ENCODE measurements around the gene PITPNC1. TPM values are rescaled to one million over a fixed set of nuclear protein-coding genes. Genes with fewer than 3 reads are reported as not detected.

The PITPNC1 gene
- total and polyA plus RNA-seq, 2 of the 13 experiments (the other 11 are each of a cell fraction or from before 2014, with no cell fraction given) = 4.1 to 5.7 TPM

DNA sequence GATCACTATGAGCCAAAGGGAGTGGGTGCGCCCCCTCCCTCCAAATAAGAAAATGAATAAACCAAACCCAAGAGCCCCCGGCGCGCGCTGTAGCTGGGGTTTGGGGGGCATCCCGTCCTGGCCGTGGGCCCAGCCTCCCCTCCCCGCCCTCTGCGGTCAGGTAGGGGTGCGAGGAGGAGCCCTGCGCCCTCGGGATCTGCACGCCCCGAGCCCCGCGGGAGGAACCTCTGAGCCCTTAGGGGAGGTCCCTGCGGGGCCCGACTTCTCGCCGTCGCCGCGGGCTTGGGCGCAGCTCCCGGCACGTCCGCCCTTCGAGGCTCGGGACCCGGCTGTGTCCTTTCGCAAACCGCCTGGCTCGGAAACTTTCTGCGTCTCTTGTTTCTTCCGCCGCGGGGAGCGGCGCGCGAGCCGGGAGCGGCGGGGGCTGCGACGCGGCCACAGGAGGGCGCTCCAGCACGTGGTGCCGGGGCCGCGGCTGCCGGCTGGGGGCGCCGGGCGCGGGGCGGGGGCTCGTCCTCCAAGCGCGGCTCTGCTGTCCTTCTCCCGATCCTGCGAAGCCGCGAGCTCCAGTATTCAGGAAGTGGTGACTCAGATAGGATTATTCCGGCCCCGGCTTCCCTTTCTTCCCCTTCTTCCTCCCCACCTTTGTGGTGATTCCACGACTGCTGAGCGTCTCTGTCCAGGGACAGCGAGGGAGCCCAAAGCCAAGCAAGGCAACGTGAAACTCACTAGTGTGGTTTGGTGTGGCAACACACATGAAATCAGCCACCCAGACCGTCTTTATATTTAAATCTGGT lies 1.6 kb downstream of the PITPNC1 start (continued):
- no peak for TF ChIP-seq ZNF496 (CRISPR knock-in tag; IDR thresholded peaks at IDR 0.05; ENCODE audit: insufficient replicate concordance)
- TF ChIP-seq ZNF75D (CRISPR knock-in tag; IDR thresholded peaks at IDR 0.05; ENCODE audit: borderline replicate concordance) = no peak
- TF ChIP-seq NFIB (CRISPR knock-in tag; IDR thresholded peaks at IDR 0.05; ENCODE audit: borderline replicate concordance) = no peak
- no peak for TF ChIP-seq SRF (IDR thresholded peaks at IDR 0.05; ENCODE audit: low read depth, low read length)
- no peak for TF ChIP-seq FOXO1 (CRISPR knock-in tag; IDR thresholded peaks at IDR 0.05)
- TF ChIP-seq HDAC6 (IDR thresholded peaks at IDR 0.05; ENCODE audit: low read depth, low read length) = no peak
- TF ChIP-seq RAD21 (CRISPR knock-in tag; IDR thresholded peaks at IDR 0.05) = peak; percentile 89
- no peak for TF ChIP-seq FOSL1 (CRISPR knock-in tag; IDR thresholded peaks at IDR 0.05; ENCODE audit: borderline replicate concordance)
- no peak for TF ChIP-seq ZNF451 (CRISPR knock-in tag; IDR thresholded peaks at IDR 0.05)
- no peak for TF ChIP-seq ZBTB3 (CRISPR knock-in tag; IDR thresholded peaks at IDR 0.05; ENCODE audit: borderline replicate concordance, low read depth)
- no peak for TF ChIP-seq ZNF30 (CRISPR knock-in tag; IDR thresholded peaks at IDR 0.05)
- TF ChIP-seq, protein P1, sequence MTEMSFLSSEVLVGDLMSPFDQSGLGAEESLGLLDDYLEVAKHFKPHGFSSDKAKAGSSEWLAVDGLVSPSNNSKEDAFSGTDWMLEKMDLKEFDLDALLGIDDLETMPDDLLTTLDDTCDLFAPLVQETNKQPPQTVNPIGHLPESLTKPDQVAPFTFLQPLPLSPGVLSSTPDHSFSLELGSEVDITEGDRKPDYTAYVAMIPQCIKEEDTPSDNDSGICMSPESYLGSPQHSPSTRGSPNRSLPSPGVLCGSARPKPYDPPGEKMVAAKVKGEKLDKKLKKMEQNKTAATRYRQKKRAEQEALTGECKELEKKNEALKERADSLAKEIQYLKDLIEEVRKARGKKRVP (CRISPR knock-in tag; IDR thresholded peaks at IDR 0.05) = no peak
- peak; percentile 72; the same call in 1 of the 2 replicates for TF ChIP-seq ZBTB7B (CRISPR knock-in tag; IDR thresholded peaks at IDR 0.05)
- TF ChIP-seq ZNF557 (CRISPR knock-in tag; IDR thresholded peaks at IDR 0.05) = no peak
- no peak; the same call in 1 of the 2 replicates for TF ChIP-seq AHR (CRISPR knock-in tag; IDR thresholded peaks at IDR 0.05)
- peak; percentile 85; the same call in 1 of the 2 replicates for TF ChIP-seq NRL (CRISPR knock-in tag; IDR thresholded peaks at IDR 0.05; ENCODE audit: borderline replicate concordance)
- no peak for TF ChIP-seq SOX13 (IDR thresholded peaks at IDR 0.05)
- no peak; a peak in 1 of 4 replicates for TF ChIP-seq SOX13 (CRISPR knock-in tag; conservative IDR thresholded peaks at IDR 0.05 in 1 of 2, IDR thresholded peaks at IDR 0.05 in 1 of 2)
- TF ChIP-seq, protein P2, sequence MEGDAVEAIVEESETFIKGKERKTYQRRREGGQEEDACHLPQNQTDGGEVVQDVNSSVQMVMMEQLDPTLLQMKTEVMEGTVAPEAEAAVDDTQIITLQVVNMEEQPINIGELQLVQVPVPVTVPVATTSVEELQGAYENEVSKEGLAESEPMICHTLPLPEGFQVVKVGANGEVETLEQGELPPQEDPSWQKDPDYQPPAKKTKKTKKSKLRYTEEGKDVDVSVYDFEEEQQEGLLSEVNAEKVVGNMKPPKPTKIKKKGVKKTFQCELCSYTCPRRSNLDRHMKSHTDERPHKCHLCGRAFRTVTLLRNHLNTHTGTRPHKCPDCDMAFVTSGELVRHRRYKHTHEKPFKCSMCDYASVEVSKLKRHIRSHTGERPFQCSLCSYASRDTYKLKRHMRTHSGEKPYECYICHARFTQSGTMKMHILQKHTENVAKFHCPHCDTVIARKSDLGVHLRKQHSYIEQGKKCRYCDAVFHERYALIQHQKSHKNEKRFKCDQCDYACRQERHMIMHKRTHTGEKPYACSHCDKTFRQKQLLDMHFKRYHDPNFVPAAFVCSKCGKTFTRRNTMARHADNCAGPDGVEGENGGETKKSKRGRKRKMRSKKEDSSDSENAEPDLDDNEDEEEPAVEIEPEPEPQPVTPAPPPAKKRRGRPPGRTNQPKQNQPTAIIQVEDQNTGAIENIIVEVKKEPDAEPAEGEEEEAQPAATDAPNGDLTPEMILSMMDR (CRISPR knock-in tag; IDR thresholded peaks at IDR 0.05) = peak; percentile 83
- 0 out of 2 replicates have a peak, but pooled peaks have one; percentile 22 for TF ChIP-seq ZNF274 (CRISPR knock-in tag; IDR thresholded peaks at IDR 0.05)
- no peak for TF ChIP-seq ZNF350 (CRISPR knock-in tag; IDR thresholded peaks at IDR 0.05; ENCODE audit: borderline replicate concordance, low read depth)
- peak; percentile 51; the same call in 1 of the 2 replicates for TF ChIP-seq RFXAP (CRISPR knock-in tag; IDR thresholded peaks at IDR 0.05; ENCODE audit: borderline replicate concordance)
- TF ChIP-seq, protein P3, sequence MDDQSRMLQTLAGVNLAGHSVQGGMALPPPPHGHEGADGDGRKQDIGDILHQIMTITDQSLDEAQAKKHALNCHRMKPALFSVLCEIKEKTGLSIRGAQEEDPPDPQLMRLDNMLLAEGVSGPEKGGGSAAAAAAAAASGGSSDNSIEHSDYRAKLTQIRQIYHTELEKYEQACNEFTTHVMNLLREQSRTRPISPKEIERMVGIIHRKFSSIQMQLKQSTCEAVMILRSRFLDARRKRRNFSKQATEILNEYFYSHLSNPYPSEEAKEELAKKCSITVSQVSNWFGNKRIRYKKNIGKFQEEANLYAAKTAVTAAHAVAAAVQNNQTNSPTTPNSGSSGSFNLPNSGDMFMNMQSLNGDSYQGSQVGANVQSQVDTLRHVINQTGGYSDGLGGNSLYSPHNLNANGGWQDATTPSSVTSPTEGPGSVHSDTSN (CRISPR knock-in tag; IDR thresholded peaks at IDR 0.05; ENCODE audit: borderline replicate concordance) = no peak
- TF ChIP-seq, protein P4, sequence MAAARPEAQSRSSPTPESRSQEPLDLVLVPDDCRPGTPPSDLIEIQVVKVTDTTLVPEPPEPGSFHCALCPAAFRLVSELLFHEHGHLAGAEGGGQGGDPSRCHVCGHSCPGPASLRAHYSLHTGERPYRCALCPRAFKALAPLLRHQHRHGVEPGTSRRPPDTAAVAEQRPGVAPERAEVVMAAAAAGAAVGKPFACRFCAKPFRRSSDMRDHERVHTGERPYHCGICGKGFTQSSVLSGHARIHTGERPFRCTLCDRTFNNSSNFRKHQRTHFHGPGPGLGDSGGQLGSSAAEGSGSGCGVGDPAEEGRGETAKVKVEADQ (CRISPR knock-in tag; IDR thresholded peaks at IDR 0.05; ENCODE audit: borderline replicate concordance) = no peak
- TF ChIP-seq REPIN1 (CRISPR knock-in tag; IDR thresholded peaks at IDR 0.05; ENCODE audit: borderline replicate concordance, low read depth) = no peak
